Caco-2 (cell line): ENCODE data around the gene RABEP2. TPM values are rescaled to one million over a fixed set of nuclear protein-coding genes. Genes with fewer than 3 reads are reported as not detected.
A peak's percentile ranks its signal among the peaks of the same experiment; 100 is the strongest.
"Not testable (repeated sequence)": the region's sequence is repeated elsewhere in the genome, so short reads cannot be mapped to it uniquely, and the experiment has no call there.

ENCODE experiments used
- BruUV-seq: library from RNA; stranded (reverse); fragments of 400-500 nt; replicated peaks from 2 replicates; lab custom pipeline; 2021; lab: Mats Ljungman, UMichigan
- CTCF ChIA-PET: fragments of 300-600 bp; sonication (Branson Sonifier 250); formaldehyde crosslinking; loops from one replicate; lab custom pipeline; 2022; ENCODE audit warnings: antibody characterized with exemption; lab: Charles Lee
- POLR2A ChIA-PET: fragments of 300-600 bp; sonication (Branson Sonifier 250); formaldehyde crosslinking; loops from one replicate; lab custom pipeline; 2022; ENCODE audit warnings: antibody characterized with exemption; lab: Charles Lee
- DNase-seq, 2 experiments: peaks; one replicate each; pipeline versions ENCODE4 v3.0.0 to v3.0.0-alpha.2; 2020 to 2022
- H3K27me3 ChIP-seq: replicated peaks from 2 replicates; pipeline ENCODE4 v1.6.0; 2011; ENCODE audit warnings: low read length; ENCODE audit not compliant: control insufficient read depth, insufficient read depth
- H3K36me3 ChIP-seq: 2 replicates; pipeline ENCODE4 v1.5.1; 2011; ENCODE audit warnings: low read length; ENCODE audit not compliant: control insufficient read depth, insufficient read depth
- H3K4me1 ChIP-seq: fragments of 250-450 bp; sonication (Bioruptor Pico); 2 replicates; pipeline ENCODE4 v1.5.1; 2020; ENCODE audit warnings: mild to moderate bottlenecking
- H3K4me3 ChIP-seq: 2 replicates; pipeline ENCODE4 v1.5.1; 2011; ENCODE audit warnings: low read depth, mild to moderate bottlenecking, control low read depth, low read length
- H3K9me3 ChIP-seq: fragments of 250-450 bp; sonication (Bioruptor Pico); 2 replicates; pipeline ENCODE4 v1.5.1; 2020; ENCODE audit warnings: mild to moderate bottlenecking, moderate library complexity
- H3K27ac Mint-ChIP-seq: one replicate; pipeline ENCODE4 v1.8.0; 2022; ENCODE audit warnings: mixed read lengths; ENCODE audit not compliant: unreplicated experiment
- H3K27me3 Mint-ChIP-seq: one replicate; pipeline ENCODE4 v1.8.0; 2022; ENCODE audit warnings: mixed read lengths; ENCODE audit not compliant: insufficient read depth, unreplicated experiment
- H3K36me3 Mint-ChIP-seq: one replicate; pipeline ENCODE4 v1.8.0; 2022; ENCODE audit warnings: mild to moderate bottlenecking, mixed read lengths; ENCODE audit not compliant: insufficient read depth, unreplicated experiment
- H3K4me1 Mint-ChIP-seq: one replicate; pipeline ENCODE4 v1.8.0; 2022; ENCODE audit warnings: low read depth, mixed read lengths; ENCODE audit not compliant: unreplicated experiment
- H3K4me3 Mint-ChIP-seq: one replicate; pipeline ENCODE4 v1.8.0; 2022; ENCODE audit warnings: mild to moderate bottlenecking, moderate library complexity, mixed read lengths; ENCODE audit not compliant: unreplicated experiment
- H3K9me3 Mint-ChIP-seq: one replicate; pipeline ENCODE4 v1.8.0; 2022; ENCODE audit warnings: mixed read lengths; ENCODE audit not compliant: unreplicated experiment
- intact Hi-C: fragments of 100-400 bp; cut with micrococcal nuclease; formaldehyde crosslinking; loops from one replicate; pipeline ENCODE4 v1.10.0; 2022; ENCODE audit not compliant: unreplicated experiment
- total RNA-seq: library from RNA; stranded (reverse); gene quantifications from 2 replicates; pipeline ENCODE4 v1.2.3, GENCODE V29; 2022
- TF ChIP-seq, protein P1 (sequence below), 2 experiments: fragments of 200-600 bp in 1 of 2; IDR thresholded peaks; 1 replicate in 1 of 2; 2 replicates in 1 of 2; pipeline versions ENCODE4 v1.5.1 to v1.8.0; 2011 to 2022; ENCODE audit warnings: antibody characterized with exemption in 1 of 2, control low read depth in 1 of 2, inconsistent platforms in 1 of 2, low read depth in 1 of 2, low read length in 1 of 2, mild to moderate bottlenecking in 1 of 2, moderate library complexity in 1 of 2; ENCODE audit not compliant: insufficient read depth in 1 of 2, severe bottlenecking in 1 of 2, unreplicated experiment in 1 of 2

Gene RABEP2
- total RNA-seq, 1 experiment from 2014 or later: 22.9 TPM

DNA sequence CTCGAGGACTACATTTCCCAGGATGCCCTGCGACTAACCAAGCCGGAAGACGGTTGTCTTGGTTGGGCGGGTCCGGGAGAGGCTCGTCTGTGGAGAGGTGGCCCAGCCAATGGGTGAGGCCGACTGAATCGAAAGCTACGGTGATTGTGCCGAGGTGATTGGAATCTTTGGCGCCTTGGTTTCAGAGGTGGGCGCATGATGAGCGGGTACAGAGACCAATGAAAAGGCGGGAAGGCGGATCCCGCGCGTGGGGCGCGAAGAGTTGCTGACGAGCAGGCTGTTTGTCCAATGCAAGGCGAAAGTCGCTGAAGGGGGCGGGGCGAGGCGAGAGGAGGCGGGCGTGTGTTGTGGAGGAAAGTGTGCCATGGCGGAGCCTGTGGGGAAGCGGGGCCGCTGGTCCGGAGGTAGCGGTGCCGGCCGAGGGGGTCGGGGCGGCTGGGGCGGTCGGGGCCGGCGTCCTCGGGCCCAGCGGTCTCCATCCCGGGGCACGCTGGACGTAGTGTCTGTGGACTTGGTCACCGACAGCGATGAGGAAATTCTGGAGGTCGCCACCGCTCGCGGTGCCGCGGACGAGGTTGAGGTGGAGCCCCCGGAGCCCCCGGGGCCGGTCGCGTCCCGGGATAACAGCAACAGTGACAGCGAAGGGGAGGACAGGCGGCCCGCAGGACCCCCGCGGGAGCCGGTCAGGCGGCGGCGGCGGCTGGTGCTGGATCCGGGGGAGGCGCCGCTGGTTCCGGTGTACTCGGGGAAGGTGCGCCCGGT, 25.8 kb upstream of the RABEP2 start, which contains the start of gene NFATC2IP:
Gene NFATC2IP, plus strand, starts transcription at position 290 of the 762 bp plus-strand sequence. Its CDS starts 75 bp downstream, at position 365.
- ChIA-PET CTCF (interaction anchor here (0.6 kb wide), 1 partner anchor 23 kb away, joined by 4 read pairs; no protein-coding TSS in a partner anchor), POLR2A (interaction anchor here (0.5 to 1.0 kb wide), 6 partner anchors 23 to 129 kb away, joined by 3 to 7 read pairs (median 4); partner anchors contain the start of genes ATXN2L and SH2B1)
- Mint-ChIP-seq H3K4me3 (peak within 1 kb of the TSS; percentile 88), H3K27me3 (no peaks in the 10 kb centered on the region), H3K4me1 (peaks cover 9% of the 10 kb centered on the region), H3K36me3 (peaks cover 36% of the 10 kb centered on the region), H3K27ac (peak within 1 kb of the TSS; percentile 92), H3K9me3 (no peaks in the 10 kb centered on the region)
- no TSS peak for BruUV-seq
- Histone ChIP-seq H3K36me3 (peaks cover under 1% of the 10 kb centered on the region; the same call in 1 of the 2 replicates), H3K4me3 (peak within 1 kb of the TSS; percentile 91), H3K4me1 (no peaks in the 10 kb centered on the region), H3K9me3 (no peaks in the 10 kb centered on the region), H3K27me3 (no peaks in the 10 kb centered on the region)
- DNase-seq: peak; percentile 98 to 100
- TF ChIP-seq, protein P1, sequence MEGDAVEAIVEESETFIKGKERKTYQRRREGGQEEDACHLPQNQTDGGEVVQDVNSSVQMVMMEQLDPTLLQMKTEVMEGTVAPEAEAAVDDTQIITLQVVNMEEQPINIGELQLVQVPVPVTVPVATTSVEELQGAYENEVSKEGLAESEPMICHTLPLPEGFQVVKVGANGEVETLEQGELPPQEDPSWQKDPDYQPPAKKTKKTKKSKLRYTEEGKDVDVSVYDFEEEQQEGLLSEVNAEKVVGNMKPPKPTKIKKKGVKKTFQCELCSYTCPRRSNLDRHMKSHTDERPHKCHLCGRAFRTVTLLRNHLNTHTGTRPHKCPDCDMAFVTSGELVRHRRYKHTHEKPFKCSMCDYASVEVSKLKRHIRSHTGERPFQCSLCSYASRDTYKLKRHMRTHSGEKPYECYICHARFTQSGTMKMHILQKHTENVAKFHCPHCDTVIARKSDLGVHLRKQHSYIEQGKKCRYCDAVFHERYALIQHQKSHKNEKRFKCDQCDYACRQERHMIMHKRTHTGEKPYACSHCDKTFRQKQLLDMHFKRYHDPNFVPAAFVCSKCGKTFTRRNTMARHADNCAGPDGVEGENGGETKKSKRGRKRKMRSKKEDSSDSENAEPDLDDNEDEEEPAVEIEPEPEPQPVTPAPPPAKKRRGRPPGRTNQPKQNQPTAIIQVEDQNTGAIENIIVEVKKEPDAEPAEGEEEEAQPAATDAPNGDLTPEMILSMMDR (IDR thresholded peaks at IDR 0.05; ENCODE audit: insufficient read depth in 1 of 2, low read depth in 1 of 2, low read length in 1 of 2, severe bottlenecking in 1 of 2, unreplicated experiment in 1 of 2): no peak
- intact Hi-C loops: loop anchor here (1.0 kb wide), 1 partner anchor 27 kb away; no protein-coding TSS in a partner anchor

DNA sequence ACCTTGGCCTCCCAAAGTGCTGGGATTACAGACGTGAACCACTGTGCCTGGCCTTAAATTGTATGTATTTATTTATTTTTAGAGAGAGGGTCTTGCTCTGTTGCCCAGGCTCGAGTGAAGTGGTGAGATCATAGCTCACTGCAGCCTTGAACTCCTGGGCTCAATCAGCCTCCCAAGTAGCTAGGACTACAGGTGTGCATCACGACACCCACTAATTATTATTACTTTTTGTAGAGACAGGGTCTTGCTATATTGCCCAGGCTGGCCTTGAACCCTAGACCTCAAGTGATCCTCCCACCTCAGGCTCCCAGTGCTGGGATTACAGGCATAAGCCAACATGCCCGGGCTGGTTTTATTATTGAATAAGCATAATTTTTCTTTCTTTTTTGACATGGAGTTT, 21.6 kb upstream of the RABEP2 start:
- CTCF ChIA-PET: interaction anchor here (0.6 kb wide), 1 partner anchor 1445 kb away, joined by 3 read pairs; no protein-coding TSS in a partner anchor
- no peaks in the 10 kb centered on the region for H3K9me3 Mint-ChIP-seq
- POLR2A ChIA-PET: no interaction called here
- Histone ChIP-seq H3K27me3 (no peaks in the 10 kb centered on the region), H3K4me3 (no peak overlapping the region), H3K4me1 (no peaks in the 10 kb centered on the region), H3K36me3 (no peaks in the 10 kb centered on the region), H3K9me3 (no peaks in the 10 kb centered on the region)
- peaks cover 13% of the 10 kb centered on the region for H3K36me3 Mint-ChIP-seq
- H3K4me3 Mint-ChIP-seq: no peak overlapping the region
- no peaks in the 10 kb centered on the region for H3K27me3 Mint-ChIP-seq
- DNase-seq: no peak
- TF ChIP-seq, protein P1 (IDR thresholded peaks at IDR 0.05; ENCODE audit: insufficient read depth in 1 of 2, low read depth in 1 of 2, low read length in 1 of 2, severe bottlenecking in 1 of 2, unreplicated experiment in 1 of 2): no peak
- intact Hi-C loops: loop anchor here (5.0 kb wide), 1 partner anchor 84 kb away; the partner anchor contains the start of gene SH2B1
- H3K4me1 Mint-ChIP-seq: peaks cover 10% of the 10 kb centered on the region
- no TSS peak for BruUV-seq
- H3K27ac Mint-ChIP-seq: no peak overlapping the region

DNA sequence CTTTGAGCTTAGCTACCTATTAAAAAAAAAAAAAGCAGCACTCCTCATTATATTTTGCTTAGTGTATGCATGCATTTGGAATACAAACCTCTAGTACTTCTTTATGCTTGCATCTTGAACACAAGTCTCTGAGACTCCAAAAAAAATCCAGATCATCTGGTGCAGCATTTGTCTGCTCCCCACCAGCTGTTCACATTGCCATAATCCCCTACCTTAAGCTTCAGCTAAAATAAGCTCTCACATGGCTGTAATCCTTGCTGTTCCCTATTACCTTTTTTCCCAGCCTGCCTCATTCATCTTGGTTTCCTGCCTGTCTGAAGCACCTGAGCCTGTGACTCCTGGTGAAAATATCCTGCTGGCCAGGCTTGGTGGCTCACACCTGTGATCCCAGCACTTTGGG, 18.2 kb upstream of the RABEP2 start:
- no peak overlapping the region for H3K27ac Mint-ChIP-seq
- H3K9me3 Mint-ChIP-seq: no peaks in the 10 kb centered on the region
- H3K4me3 ChIP-seq: no peak overlapping the region
- H3K4me3 Mint-ChIP-seq: no peak overlapping the region
- TF ChIP-seq, protein P1 (IDR thresholded peaks at IDR 0.05; ENCODE audit: insufficient read depth in 1 of 2, low read depth in 1 of 2, low read length in 1 of 2, severe bottlenecking in 1 of 2, unreplicated experiment in 1 of 2): no peak
- no peaks in the 10 kb centered on the region for H3K36me3 ChIP-seq
- BruUV-seq: no TSS peak
- ChIA-PET POLR2A (interaction anchor here (0.5 to 0.9 kb wide), 2 partner anchors 18 to 120 kb away, joined by 3 to 4 read pairs; partner anchors contain the start of genes ATXN2L and RABEP2), CTCF (interaction anchor here (1.4 kb wide), 1 partner anchor 20 kb away, joined by 4 read pairs; no protein-coding TSS in a partner anchor)
- no peaks in the 10 kb centered on the region for H3K27me3 Mint-ChIP-seq
- intact Hi-C loops: no loop called here
- H3K36me3 Mint-ChIP-seq: no peaks in the 10 kb centered on the region
- no peak for DNase-seq
- H3K9me3 ChIP-seq: no peaks in the 10 kb centered on the region
- H3K4me1 Mint-ChIP-seq: peaks cover 6% of the 10 kb centered on the region
- H3K27me3 ChIP-seq: no peaks in the 10 kb centered on the region
- no peaks in the 10 kb centered on the region for H3K4me1 ChIP-seq

DNA sequence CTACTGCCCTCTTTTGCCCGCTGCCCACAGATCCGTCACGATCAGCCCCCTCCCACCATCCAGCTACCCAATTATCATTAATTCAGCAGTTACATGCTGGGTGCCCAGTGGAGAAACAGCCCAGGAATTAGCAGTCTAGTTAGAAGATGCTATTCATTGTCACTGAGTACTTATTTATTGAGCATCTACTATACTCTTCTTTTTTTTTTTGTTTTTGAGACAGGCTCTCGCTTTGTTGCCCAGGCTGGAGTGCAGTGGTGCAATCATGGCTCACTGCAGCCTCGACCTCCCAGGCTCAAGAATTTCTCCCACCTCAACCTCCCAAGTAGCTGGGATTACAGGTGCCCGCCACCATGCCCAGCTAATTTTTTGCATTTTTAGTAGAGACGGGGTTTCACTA, 14.8 kb upstream of the RABEP2 start:
- H3K4me1 Mint-ChIP-seq, H3K9me3 ChIP-seq, H3K9me3 Mint-ChIP-seq, H3K27me3 Mint-ChIP-seq, intact Hi-C loops, H3K27me3 ChIP-seq, POLR2A ChIA-PET, DNase-seq, H3K4me1 ChIP-seq, BruUV-seq, H3K4me3 ChIP-seq, H3K4me3 Mint-ChIP-seq, H3K36me3 ChIP-seq, H3K36me3 Mint-ChIP-seq, H3K27ac Mint-ChIP-seq, CTCF ChIA-PET: not testable (repeated sequence)
